ENCODE measurements around the gene JDP2. TPM values are rescaled to one million over a fixed set of nuclear protein-coding genes. Genes with fewer than 3 reads are reported as not detected.
"Not testable (repeated sequence)": the region's sequence is repeated elsewhere in the genome, so short reads cannot be mapped to it uniquely, and the experiment has no call there.

Gene JDP2, protein sequence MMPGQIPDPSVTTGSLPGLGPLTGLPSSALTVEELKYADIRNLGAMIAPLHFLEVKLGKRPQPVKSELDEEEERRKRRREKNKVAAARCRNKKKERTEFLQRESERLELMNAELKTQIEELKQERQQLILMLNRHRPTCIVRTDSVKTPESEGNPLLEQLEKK
- polyA plus RNA-seq (ENCODE audit: insufficient read depth in 1 of 5, insufficient read length in 5 of 5, low replicate concordance in 1 of 5), result 10 to 100 TPM; 21.6 to 27.7 (median 24.3) TPM
- long read RNA-seq, donor 1, transcript JDP2-206 (4 exons, 631 nt), result major isoform, 14 of 31 reads
- long read RNA-seq, donor 1, partial matches to known transcripts, result 15 of 31 reads
- long read RNA-seq, donor 1, other reads (novel, unspliced or antisense), result 0 of 31 reads
- long read RNA-seq, donor 2, transcript JDP2-206 (4 exons, 631 nt), result major isoform, 6 of 7 reads
- long read RNA-seq, donor 2, partial matches to known transcripts, result 0 of 7 reads
- long read RNA-seq, donor 2, other reads (novel, unspliced or antisense), result 0 of 7 reads
- long read RNA-seq, donor 3, transcript JDP2-206 (4 exons, 631 nt), result major isoform, 15 of 25 reads
- long read RNA-seq, donor 3, partial matches to known transcripts, result 10 of 25 reads
- long read RNA-seq, donor 3, other reads (novel, unspliced or antisense), result 0 of 25 reads
- long read RNA-seq, donor 4, transcript JDP2-206 (4 exons, 631 nt), result major isoform, 6 of 34 reads
- long read RNA-seq, donor 4, partial matches to known transcripts, result 28 of 34 reads
- long read RNA-seq, donor 4, other reads (novel, unspliced or antisense), result 0 of 34 reads
- long read RNA-seq, donor 5, full-length matches to known transcripts, result 24 of 31 reads
- long read RNA-seq, donor 5, partial matches to known transcripts, result 7 of 31 reads
- long read RNA-seq, donor 5, other reads (novel, unspliced or antisense), result 0 of 31 reads
- long read RNA-seq, donor 6, transcript JDP2-206 (4 exons, 631 nt), result major isoform, 12 of 14 reads
- long read RNA-seq, donor 6, partial matches to known transcripts, result 0 of 14 reads
- long read RNA-seq, donor 6, other reads (novel, unspliced or antisense), result 0 of 14 reads
- long read RNA-seq, donor 7, transcript JDP2-206 (4 exons, 631 nt), result major isoform, 5 of 5 reads
- long read RNA-seq, donor 7, partial matches to known transcripts, result 0 of 5 reads
- long read RNA-seq, donor 7, other reads (novel, unspliced or antisense), result 0 of 5 reads
- long read RNA-seq, donor 8, transcript JDP2-206 (4 exons, 631 nt), result major isoform, 7 of 7 reads
- long read RNA-seq, donor 8, partial matches to known transcripts, result 0 of 7 reads
- long read RNA-seq, donor 8, other reads (novel, unspliced or antisense), result 0 of 7 reads

DNA sequence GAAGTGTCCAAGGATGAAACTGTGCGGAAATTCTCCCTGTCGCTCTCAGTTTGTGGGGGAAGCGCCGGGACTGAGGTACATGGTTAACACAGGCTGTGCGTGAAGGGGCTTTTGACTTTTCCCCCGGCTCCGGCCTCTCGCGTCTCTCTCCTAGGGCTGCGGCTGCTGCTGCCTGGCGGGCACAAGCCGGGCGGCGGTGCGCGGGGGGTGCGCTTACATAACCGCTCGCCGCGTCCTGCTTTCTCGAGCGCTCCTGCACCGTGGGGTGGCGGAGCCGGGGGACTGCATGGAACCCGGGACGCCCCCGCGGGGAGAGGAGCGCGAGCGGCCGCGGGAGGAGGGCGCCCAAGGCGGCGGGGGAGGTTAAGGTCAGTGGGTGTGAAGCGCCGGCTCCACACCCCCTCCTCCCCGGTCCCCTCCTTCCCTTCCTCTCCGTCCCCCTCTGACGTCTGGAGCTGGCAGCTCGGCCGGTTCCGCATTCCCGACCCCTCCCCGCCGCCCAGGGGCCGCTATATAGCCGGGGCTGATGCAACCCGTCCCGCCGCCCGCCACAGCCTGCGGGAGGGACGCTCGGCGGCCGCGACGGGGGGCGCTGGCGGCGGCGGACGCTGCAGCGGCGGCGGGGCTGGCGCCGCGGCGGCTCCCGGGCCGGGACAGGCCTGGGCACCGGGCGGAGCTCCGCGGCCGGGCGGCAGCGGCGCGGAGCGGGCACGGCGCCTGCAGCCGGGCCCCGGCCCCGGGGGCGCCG lies at the start of gene JDP2:
Gene JDP2 (plus strand): TSS at position 541 of the 748 bp plus-strand sequence. CDS start 9,899 bp downstream, outside the sequence.
- peak; percentile 93 for DNase-seq

DNA sequence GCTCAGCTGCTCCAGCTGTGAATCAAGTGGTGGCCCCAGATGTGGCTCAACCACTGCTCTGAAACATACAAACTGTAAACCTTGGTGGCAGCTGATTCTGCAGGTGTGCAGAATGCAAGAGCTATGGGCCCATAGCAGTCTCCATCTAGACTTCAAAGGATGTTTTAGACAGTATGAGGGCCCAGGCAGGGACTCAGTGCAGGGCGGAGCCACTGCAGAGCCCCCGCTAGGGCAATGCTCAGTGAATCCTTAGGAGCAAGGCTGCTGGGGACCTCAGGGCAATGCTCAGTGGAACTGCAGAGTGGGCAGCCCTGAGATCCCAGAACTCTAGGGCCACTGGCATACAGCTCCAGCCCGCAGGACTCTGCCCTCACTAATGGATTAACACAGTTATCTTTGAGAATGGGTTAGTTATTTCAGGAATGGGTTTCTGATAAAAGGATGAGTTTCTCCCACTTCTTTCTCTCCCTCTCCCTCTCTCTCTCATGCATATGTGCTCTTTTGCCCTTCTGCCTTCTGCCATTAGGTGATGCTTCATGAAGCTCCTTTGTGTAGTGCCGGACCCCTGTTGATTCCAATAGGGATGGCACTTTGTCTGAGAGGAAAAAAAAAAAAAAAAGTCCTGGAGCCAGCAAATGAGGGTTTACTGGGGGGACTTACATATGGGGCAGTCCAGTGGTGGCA lies 48.4 kb upstream of the JDP2 start:
- DNase-seq, result no peak

DNA sequence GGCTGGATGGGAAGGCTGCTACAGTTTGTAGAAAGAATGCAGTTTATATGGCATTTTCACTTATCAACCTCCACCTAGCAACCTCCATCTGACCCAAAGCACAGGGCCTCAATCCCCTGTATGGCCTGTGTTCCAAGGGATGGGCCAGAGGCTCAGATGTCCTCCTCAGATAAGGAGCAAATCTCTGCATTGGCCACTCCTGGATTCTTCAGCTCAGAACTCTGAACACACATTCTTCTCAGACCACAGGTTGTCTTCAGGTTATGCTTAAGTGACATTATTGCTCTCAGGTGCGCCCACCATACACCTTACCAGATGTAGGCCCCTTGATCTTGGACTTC lies 47.9 kb upstream of the JDP2 start:
- DNase-seq, result no peak

DNA sequence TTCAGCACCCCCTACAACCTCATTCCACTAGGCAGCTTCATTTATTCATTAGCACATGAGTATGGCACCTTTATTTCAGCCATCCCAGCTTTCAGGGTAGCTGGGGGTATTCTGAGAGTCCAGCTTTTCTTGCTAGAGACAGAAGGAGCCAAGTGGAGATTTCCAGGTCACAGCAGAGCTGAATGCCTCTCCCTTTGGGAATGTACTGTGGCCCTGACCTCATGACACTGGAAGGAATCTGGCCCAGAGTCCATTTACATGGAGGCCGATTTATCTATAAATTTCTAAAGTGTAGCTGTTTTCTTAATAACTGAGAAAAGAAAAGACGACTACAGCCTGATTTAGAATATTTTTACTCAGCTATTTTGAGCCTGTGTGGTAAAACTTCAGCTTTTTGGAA lies 47.2 kb upstream of the JDP2 start:
- DNase-seq, result no peak

DNA sequence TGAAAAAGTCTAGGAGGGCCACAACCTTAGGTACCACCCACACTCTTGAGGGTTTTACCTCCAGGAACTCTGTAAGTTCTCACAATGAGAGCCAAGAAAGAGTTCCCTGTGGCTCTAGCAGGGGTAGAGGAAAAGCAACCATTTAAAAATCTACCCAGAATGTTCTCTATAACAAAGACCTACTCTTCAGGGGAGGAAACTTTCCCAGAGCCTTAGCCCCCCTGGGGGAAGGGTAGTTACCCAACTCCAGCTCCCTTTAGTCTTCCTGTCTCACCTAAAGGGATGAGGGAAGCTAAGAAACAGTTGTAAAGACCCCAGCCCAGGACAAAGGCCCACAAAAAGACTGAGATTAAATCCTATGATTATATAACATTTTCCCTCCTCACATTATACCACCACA lies 46.2 kb upstream of the JDP2 start:
- DNase-seq, result no peak

DNA sequence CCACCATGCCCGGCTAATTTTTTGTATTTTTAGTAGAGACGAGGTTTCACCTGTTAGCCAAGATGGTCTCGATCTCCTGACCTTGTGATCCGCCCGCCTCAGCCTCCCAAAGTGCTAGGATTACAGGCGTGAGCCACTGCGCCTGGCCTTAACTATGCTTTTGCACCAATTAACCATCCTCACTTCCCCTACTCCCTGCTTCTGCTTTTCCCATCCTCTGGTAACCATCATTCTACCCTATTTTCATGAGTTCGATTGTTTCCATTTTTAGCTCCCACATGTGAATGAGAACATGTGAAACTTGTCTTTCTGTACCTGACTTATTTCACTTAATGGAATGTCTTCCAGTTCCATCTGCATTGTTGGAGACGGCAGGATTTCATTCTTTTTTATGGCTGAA lies 44.6 kb upstream of the JDP2 start:
- not testable (repeated sequence) for DNase-seq

DNA sequence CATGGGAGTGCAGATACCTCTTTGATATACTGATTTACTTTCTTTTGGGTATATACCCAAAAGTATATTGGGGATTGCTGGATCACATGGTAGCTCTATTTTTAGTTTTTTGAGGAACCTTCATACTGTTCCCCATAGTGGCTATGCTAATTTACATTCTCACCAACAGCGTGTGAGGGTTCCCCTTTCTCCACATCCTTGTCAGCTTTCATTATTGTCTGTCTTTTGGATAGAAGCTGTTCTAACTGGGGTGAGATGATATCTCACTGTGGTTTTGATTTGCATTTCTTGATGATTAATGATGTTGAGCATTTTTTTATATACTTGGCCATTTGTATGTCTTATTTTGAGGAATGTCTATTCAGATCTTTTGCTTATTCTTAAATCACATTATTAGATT lies 44.1 kb upstream of the JDP2 start:
- no peak for DNase-seq

DNA sequence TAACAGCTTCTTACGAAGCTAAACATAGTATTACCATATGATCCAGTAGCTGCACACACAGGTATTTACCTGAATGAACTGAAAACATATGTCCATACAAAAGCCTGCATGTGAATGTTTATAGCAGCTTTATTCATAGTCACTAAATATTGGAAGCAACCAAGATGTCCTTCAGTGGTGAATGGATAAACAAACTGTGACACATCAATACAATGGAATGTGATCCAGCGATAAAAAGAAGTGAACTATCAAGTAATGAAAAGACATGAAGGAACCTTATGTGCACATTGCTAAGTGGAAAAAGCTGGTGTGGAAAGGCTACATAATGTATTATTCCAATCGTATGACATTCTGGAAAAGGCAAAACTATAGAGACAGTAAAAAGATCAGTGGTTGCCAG lies 38.1 kb upstream of the JDP2 start:
- DNase-seq, result no peak

DNA sequence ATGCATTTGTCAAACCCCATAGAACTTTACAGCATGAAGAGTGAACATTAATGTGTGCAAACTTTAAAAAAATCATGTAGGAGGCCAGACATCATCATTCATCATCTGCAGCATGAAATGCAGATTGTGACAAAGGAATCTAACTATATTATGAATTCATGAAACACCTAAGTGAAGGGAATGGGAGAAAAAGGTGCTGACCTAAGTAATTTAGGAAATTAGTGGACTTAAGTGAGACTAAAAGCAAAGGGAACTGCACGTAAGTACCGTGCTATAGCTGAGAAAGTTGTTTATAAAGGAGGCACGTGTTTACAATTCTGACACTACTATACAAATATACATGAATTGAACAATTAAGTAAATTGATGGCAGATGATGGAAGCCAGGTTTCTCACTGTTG lies 37.6 kb upstream of the JDP2 start:
- no peak for DNase-seq

DNA sequence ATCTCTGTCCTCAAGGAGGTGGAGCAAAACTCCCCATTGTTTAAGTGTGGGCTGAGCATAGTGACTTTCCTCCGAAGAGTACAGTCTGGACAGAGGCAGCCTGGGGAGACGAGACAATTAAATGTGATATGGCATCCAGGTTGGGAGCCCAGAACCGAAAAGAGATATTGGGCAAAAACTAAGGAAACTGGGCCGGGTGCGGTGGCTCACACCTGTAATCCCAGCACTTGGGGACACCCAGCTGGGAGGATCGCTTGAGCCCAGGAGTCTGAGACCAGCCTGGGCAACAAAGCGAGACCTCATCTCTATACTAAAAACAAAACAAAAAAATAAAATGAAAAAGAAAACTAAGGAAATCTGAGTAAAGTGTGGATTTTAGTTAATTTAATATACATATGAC lies 35.9 kb upstream of the JDP2 start:
- DNase-seq, result no peak

DNA sequence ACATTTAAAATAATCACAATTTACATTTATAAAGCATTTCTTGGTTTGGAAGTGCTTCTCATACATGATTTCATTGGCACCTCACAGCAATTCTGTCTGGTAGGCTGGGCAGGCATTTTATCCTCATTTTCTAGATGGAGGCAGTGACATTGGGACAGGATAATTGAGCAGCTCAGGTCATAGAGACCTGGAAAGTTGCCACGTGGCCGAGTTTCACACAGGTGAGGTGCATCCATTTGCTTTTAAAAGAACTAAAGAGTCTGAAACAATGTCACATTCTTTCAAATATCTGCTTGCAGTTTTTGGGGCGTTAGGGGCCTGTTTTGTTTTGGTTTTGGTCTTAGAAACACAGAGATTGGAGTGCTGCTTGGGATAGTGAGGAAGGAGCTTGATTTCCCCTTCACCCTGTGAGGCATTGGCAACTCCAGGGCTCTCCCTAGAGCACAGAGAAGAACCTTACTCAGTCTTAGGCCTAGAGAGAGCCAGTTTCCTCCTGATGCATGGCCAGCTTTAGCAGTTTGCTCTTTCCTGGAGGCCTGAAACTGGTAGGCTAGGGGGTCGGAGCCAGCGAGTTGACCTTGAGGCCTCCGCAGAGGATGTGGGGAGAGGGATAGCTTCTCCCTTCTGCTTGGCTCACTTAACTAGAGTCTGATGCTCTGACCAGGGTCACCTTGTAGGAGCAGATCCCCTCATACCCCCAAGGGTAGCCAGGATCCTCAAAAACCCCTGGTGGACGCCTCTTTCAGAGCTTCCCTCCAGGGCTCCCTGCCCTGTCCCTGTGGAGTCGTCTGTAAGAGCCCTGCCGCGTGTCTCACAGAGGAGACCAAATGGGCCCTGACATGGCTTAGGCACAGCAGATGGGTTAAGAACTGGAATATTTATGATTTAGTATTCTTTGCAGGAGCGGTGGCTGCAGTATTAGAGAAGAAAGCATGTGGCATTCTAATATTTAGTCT lies 34.9 kb upstream of the JDP2 start:
- DNase-seq, result no peak

DNA sequence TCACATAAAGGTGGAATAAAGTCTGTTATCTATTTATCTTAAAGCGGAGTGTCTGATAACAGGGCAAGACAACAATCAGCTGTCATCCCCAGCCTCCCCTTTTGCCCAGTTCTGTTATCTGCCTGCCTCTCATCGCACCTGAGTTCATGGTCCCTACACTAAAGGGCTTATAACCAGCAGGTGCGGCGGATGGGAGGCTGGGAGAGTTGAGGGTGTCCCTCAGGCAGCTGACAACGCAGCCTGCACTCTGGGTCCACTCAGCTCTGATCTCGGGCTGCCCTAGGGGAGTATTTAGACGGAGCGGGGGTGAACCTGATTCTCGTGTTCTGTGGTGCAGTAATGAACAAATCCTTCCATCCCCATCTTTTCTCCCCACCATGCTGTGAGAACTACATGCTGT lies 34.0 kb upstream of the JDP2 start:
- no peak for DNase-seq

DNA sequence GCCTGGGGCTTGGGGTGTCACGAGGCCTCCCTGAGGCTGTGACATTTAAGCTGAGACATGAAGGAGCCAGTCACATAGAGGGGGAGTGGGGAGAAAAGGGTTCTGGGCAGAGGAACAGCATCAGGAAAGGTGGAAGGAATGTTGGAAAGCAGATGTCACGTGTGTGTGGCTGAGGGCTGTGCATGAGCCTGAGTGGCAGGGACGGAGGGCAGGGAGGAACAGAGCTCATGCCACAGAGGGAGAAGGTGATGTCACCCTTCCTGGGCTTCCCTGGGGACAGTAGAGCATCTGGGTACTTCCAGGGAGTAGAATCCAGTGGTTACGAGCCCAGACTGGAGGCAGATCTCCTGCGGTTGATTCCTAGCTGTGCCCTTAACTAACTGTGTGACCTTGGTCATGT lies 32.0 kb upstream of the JDP2 start:
- no peak for DNase-seq

DNA sequence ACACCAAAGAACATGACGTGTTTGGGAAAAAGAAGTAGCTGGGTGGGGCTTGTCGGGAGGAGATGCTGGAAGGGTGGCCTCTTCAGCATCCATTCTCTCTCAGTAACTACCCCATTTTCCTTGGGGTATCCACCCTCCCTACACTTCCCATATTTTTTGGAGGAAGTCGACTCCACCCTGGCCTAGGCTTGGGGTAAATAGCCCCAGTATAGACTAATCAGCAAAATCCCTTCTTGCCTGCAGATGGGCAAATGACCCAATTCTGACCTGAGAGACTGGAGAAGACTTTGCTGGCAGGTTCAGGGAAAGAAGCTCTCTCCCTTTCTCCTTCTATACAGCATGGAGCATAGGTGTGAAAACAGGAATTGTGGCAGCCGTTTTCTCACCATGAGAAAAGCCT lies 28.5 kb upstream of the JDP2 start:
- DNase-seq, result no peak

DNA sequence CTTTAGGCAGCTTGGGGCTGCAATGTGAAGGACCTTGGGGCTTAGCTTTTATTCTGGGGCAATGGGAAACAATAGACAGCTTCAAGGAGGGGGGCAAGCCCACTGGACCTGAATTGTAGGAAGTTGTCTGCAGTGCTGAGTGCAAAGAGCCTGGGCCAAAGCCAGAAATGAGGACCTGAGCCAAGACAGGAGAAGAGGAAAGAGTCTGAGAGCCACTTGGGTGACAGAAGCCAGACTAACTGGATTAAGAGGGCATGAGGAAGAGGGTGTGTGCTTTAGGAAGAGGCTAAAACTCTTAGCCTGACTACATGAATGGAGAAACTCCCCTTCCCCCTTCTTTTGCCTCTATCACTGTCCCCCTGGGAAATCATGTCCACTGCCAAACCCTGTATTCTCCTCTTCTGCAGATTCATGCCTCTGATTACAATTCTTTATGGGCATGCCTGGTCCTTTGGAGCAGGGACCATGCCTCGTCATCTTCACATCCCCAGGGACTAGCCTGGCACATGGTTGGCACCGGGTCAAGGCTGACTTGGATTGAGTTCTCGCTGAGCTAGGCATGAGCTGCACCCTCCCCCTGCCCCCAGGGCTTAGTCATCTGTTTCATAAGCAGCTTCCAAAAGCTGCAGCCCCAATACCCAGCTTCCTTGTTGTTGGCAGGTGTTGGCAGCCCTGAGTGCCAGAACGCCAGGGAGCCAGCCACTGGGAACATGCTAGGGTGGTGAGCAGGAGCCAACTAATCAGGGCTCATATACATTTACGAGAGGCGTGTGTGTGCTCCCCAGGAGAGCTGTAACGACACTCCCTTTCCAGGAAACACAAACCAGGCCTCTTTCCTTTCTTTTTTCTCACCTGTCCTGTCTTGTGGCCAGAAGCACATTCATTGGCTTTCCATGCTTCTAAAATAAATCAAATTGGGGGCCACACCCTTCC lies 27.7 kb upstream of the JDP2 start:
- DNase-seq, result peak; percentile 34 to 40

DNA sequence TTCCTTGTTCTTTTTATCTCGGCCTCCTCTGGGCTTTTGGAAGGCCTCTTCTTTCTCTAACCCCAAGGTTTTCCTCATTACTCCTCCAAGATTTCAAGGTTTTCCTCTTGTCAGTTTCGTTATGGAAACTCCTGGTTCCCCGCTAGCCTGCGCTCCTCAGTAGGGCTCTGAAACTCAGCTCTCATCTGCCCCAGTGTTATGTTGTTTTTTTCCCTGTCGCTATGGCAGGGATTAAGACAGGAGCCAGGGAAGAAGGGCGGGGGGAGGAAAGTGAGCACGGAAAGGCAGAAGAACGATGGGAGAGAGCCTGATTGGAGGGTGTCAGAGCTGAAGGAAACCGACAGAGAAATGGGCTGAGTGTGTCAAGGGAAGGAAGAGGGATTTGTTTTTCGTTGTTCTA lies 26.5 kb upstream of the JDP2 start:
- DNase-seq, result peak; percentile 30 to 50

DNA sequence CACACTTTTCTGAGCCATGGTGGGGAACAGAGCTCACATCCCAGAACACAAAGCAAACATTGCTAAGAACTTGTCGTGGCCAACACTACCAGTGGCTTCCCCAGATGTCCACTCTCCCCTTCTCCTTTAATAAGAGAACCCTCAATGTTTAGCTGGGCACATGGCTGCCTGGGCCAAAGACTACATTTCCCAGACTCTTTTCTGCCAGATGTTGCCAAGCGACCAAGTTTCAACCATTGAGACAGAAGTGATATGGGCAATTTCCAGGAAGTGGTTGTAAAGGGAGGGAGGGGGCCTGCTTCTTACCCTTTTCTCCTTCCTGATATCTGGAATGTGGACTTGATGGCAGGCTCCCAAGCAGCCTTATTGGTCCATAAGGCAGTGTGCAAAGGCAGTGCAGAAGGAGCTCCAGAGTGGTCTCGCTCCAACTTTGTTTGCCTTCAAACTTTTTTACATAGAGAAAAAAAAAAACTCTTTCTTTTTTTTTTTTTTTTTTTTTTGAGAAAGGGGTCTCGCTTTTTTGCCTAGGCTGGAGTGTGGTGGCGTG lies 24.9 kb upstream of the JDP2 start:
- no peak for DNase-seq

DNA sequence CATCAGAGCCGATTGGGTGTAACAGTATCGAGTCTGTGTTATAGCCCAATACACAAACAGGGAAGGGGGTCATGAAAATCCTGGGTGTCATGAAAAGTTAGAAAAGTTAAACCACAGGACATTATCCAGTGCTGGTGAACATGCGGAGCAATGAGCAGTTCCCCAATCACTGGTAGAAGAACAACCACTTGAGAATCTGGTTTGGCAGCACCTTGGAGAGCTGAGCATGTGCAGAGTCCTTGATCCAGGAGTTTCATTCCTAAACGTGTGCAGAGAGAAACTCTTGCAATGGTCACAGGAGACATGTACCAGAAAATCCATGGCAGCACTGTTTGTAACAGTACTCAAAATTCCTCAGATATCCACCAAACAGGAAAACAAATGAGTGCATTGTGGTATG lies 23.0 kb upstream of the JDP2 start:
- no peak for DNase-seq
